Measurements from ENCODE around the gene PLD2. TPM values are rescaled to one million over a fixed set of nuclear protein-coding genes. Genes with fewer than 3 reads are reported as not detected.
"Not testable (repeated sequence)": the region's sequence is repeated elsewhere in the genome, so short reads cannot be mapped to it uniquely, and the experiment has no call there.

PLD2 gene
- total RNA-seq, 2 donors from 2014 or later: 5.5 to 6.7 TPM

GRCh38 chr17:4856271-4856936, 49.5 kb downstream of the PLD2 start:
- no peak for DNase-seq (ENCODE audit: low spot score)
- Histone ChIP-seq H3K27ac (no peak overlapping the region), H3K27me3 (no peaks in the 10 kb centered on the region), H3K4me1 (peaks cover 0 to 49% of the 10 kb centered on the region in 2 donors), H3K9me3 (no peaks in the 10 kb centered on the region), H3K36me3 (no peaks in the 10 kb centered on the region), H3K4me3 (no peak overlapping the region)
- no peak for TF ChIP-seq CTCF (IDR thresholded peaks at IDR 0.05)

- Histone ChIP-seq H3K9me3 (no peaks in the 10 kb centered on the region), H3K4me1 (peaks cover 0 to 49% of the 10 kb centered on the region in 2 donors), H3K36me3 (no peaks in the 10 kb centered on the region), H3K27ac (no peak overlapping the region), H3K27me3 (no peaks in the 10 kb centered on the region), H3K4me3 (no peak overlapping the region)
- no peak for TF ChIP-seq CTCF (IDR thresholded peaks at IDR 0.05)
- no peak for DNase-seq (ENCODE audit: low spot score)
Measured at GRCh38 chr17:4856937-4857314, 50.0 kb downstream of the PLD2 start.

GRCh38 chr17:4857347-4857746, 50.4 kb downstream of the PLD2 start:
- Histone ChIP-seq H3K4me1 (peaks cover 0 to 47% of the 10 kb centered on the region in 2 donors), H3K27ac (peak overlapping the region in 1 of 2 donors; percentile 64)
- H3K36me3 ChIP-seq; H3K27me3 ChIP-seq; DNase-seq (ENCODE audit: low spot score); H3K4me3 ChIP-seq; H3K9me3 ChIP-seq: not testable (repeated sequence)

GRCh38 chr17:4858068-4858881, 51.3 kb downstream of the PLD2 start:
- Histone ChIP-seq H3K4me1 (peaks cover 0 to 46% of the 10 kb centered on the region in 2 donors), H3K27ac (peak overlapping the region; percentile 47 to 64), H3K36me3 (no peaks in the 10 kb centered on the region), H3K27me3 (no peaks in the 10 kb centered on the region), H3K9me3 (no peaks in the 10 kb centered on the region), H3K4me3 (no peak overlapping the region)
- TF ChIP-seq CTCF (IDR thresholded peaks at IDR 0.05): no peak
- DNase-seq (ENCODE audit: low spot score): no peak

- H3K4me1 ChIP-seq: peaks cover 0 to 46% of the 10 kb centered on the region in 2 donors
- H3K27ac ChIP-seq: peak overlapping the region; percentile 47 to 64
- no peak for DNase-seq (ENCODE audit: low spot score)
- no peaks in the 10 kb centered on the region for H3K9me3 ChIP-seq
- H3K4me3 ChIP-seq: no peak overlapping the region
- H3K27me3 ChIP-seq: no peaks in the 10 kb centered on the region
- H3K36me3 ChIP-seq: no peaks in the 10 kb centered on the region
- TF ChIP-seq CTCF (IDR thresholded peaks at IDR 0.05): no peak
Measured at GRCh38 chr17:4858882-4859260, 51.9 kb downstream of the PLD2 start.

- peaks cover 0 to 46% of the 10 kb centered on the region in 2 donors for H3K4me1 ChIP-seq
- DNase-seq (ENCODE audit: low spot score): no peak
- H3K4me3 ChIP-seq: no peak overlapping the region
- H3K27me3 ChIP-seq: no peaks in the 10 kb centered on the region
- no peaks in the 10 kb centered on the region for H3K36me3 ChIP-seq
- no peak for TF ChIP-seq CTCF (IDR thresholded peaks at IDR 0.05)
- no peak overlapping the region for H3K27ac ChIP-seq
- H3K9me3 ChIP-seq: no peaks in the 10 kb centered on the region
Measured at GRCh38 chr17:4859816-4860625, 53.1 kb downstream of the PLD2 start.

Measured in right atrium auricular region (tissue), 2 donors.